Muscle of back (tissue), 11 donors: ENCODE data around the gene CHRNA9. TPM values are rescaled to one million over a fixed set of nuclear protein-coding genes. Genes with fewer than 3 reads are reported as not detected.
"Not testable (repeated sequence)": the region's sequence is repeated elsewhere in the genome, so short reads cannot be mapped to it uniquely, and the experiment has no call there.

ENCODE experiments used
- DNase-seq, 3 donors: peaks; one replicate each; pipeline versions ENCODE4 v3.0.0 to v3.0.0-alpha.2; 2013
- polyA plus RNA-seq, 10 donors: library from polyadenylated mRNA; unstranded; fragments of 120-200 nt; gene quantifications; one replicate each; pipeline ENCODE4 v1.2.1, GENCODE V29; 2013; ENCODE audit not compliant: insufficient read length in 10 of 10

CHRNA9 gene
- polyA plus RNA-seq, 10 donors = 0.07 to 0.09 TPM; not detected in 8

DNA sequence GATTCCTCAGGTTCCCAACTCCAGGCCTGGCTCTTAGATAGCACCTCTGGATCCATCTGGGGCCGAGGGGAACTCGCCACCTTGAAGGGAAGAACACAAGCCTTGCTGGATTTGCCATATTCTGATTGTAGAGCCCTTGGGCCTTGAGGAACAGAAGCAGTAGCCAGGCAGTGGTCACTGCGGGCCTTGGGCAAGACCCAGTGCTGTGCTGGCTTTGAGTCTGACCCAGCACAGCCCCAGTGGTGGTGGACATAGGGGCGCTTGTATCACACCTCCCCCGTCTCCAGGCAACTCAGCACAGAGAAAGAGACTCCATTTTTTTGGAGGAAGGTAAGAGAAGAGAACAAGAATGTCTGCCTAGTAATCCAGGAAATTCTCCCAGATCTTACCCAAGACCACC lies 45.5 kb downstream of the CHRNA9 start:
- DNase-seq = no peak

DNA sequence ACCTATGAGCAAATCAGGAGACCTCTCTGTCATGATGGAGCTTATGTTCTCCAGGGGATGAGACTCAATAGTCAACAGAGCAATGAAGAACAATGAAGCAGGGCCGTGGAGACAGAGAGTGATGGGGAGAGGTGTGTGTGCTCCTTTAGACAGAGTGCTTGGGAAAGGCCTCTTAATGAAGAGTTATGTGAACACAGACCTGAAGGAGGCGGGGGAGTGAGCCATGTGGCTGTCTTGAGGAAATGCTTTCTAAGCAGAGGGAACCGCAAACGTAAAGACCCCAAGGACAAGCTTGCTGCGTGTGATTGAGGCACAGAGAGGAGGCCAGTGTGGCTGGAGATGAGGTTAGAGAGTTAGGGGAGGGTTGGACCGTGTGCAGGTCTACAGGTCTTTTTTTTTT lies 53.1 kb downstream of the CHRNA9 start:
- no peak for DNase-seq

DNA sequence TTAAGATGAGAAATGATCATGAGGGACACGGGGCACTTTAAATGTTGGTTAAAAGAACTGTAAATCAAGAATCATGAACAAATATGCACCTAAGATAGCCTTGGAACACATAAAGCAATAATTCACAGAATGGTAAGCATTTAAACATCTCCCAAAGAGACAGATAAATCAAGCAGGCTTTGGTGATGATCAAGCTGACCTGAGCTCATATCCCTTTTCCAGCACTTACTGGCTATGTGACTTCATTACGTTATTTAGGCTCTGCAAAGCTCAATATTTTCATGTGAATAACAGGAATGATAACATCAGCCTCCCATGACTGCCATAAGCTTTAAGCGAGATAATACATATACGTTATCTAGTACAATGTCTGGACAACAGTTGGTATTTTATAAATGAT lies 54.9 kb downstream of the CHRNA9 start:
- no peak for DNase-seq

DNA sequence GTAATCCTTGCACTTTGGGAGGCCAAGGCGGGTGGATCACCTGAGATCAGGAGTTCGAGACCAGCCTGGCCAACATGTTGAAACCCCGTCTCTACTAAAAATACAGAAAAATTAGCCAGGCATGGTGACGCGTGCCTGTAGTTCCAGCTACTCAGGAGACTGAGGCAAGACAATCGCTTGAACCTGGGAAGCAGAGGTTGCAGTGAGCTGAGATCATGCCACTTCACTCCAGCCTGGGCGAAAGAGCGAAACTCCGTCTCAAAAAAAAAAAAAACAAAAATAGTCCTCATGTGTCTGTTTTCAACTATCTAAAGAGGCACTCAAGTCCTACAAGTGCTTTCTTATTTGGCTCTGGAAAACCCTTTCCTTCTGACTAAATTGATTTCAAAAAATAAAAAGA lies 57.1 kb downstream of the CHRNA9 start:
- DNase-seq = not testable (repeated sequence)

DNA sequence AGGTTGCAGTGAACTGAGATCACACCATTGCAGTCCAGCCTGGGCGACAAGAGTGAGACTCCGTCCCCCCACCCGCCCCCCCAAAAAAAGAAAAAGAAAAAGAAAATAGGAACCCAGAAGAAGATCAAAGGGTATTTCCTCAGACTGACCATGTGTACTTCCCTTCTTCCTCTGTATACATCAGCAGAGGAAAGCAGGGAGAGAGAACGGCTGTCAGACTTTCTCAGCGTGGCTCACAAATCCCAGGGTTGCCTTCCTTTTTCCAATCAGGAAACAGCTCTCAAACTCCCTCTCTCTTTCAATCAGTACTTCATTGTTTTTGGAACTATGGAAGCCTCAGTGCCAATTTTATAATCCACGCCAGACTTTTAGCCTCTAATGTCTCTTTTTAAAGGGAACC lies 59.1 kb downstream of the CHRNA9 start:
- DNase-seq = peak in 1 of 3 donors; percentile 39

DNA sequence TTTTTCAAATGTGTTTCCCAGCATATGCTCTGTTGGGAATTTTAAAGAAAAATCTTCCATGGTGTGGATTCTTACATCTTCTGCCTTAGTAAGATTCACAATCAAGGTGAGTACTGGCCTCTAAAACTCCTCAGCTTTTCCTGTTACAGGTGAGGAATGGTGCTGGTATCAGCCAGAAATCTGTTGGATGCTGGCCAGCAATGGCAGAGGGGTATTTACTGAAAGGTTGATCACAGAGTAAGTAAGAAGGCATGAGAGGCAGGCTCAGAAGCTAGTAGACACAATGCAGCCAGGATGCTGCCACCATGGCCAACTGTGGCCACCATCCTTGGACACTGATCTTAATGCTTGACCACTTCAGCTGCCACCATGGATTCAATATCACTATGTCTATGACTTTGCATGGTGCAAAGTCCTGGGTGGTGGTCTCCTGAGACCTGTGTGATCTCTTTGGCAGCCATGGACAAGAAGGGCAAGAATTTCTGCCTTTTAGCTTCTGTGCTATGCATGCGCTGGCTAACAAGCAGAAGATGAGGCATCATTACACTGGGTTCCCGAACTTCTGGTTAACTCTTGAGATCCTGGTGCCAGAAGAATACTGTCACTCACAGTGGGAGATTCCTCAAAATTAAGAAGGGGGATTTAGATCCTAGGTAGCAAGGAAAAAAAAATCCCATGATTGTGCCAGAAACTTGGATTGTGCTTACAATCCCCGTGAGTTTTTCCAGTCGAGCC lies 60.2 kb downstream of the CHRNA9 start:
- no peak for DNase-seq

DNA sequence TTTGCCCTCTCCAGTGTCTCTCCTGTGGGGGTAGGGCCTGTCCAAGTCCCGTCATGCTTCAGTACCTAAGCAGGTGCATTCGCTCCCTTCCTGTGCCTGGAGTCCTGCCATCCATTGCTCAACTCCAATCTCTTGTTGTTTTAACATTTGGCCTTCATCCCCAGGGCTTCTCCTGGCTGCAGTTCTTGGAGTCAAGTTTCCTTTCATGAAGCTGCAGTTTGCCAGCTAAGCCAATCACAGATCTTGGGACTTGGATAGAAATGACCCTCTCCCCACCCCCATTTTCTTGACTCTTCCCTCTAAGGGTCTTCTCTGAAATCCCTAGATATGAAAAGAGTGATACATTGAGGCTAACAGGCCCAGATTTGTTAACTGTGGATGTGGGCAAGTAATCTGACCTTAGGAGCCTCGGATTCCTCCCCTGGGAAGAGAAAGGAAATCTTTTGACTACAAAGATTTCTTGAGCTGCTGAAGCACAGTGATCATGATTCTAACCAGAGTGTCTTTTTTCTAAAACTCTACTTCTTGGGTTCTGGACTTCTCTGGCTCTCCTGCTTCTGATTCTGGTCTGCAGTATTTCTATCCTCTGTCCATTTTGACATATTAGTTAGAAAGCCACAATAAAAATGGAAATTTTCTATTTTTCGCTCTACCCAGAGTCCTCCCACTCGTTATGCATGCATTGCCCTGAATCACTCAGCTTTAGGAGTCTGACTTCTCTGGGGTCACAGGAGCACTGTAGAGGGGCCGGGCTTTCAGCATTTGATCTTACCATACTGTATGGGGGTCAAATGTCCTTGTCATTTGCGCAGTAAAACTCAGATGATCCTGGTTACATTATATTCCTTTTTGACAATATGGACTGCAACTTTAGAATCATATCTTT lies 61.0 kb downstream of the CHRNA9 start:
- peak; percentile 5 to 51 (median 30) for DNase-seq

DNA sequence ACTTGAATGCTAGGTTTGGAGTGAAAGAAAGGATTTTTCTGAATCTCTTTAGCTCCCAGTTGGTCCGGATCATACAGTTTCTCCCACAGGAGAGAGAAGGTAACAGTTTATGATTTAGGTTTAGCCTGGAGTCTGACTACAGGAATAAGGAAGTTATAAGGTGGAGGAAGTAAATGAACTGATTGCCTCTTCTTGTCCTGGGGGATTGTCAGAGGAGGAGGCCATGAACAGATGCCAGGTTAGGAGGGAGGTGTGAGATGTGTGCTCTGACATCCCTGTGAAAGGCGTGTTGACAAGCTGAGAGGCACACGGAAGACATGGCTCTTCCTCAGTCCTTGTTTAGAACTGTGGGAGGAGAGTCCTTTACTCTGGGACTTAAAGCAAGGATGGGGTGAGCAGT lies 64.4 kb downstream of the CHRNA9 start:
- DNase-seq = no peak

DNA sequence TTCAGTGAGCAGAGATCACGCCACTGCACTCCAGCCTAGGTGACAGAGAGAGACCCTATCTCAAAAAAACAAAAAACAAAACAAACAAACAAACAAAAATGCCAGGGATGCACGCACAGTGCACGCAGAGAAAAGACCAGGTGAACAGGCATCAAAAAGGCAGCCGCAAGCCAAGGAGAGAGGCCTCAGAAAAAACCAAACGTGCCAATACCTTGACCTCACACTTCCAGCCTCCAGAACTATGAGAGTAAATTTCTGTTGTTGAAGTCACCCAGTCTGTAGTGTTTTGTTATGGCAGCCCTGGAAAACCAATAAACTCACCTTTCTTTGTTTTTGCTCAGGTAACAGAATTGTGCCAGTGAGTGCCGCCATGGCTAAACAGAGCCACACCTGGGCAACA lies 66.0 kb downstream of the CHRNA9 start:
- no peak for DNase-seq

DNA sequence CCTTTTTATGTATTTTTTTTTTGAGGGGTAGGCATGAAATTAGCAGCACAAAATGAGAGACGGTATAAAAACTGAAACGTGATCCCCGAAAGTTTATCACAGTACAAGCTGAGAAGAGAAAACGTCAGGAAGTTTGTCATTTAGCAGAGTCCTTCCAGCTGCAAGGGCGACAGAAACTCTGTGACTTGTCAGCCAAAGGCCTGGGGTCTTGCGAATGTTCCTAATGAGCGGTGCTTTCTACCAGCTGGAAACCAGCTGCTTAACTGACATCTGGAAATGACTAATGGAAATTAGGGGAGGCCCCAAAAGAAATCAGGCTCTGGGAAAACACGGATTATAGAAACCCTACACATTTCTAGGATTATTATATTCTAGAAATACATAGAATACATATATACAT lies 66.5 kb downstream of the CHRNA9 start:
- peak in 1 of 3 donors; percentile 26 for DNase-seq

DNA sequence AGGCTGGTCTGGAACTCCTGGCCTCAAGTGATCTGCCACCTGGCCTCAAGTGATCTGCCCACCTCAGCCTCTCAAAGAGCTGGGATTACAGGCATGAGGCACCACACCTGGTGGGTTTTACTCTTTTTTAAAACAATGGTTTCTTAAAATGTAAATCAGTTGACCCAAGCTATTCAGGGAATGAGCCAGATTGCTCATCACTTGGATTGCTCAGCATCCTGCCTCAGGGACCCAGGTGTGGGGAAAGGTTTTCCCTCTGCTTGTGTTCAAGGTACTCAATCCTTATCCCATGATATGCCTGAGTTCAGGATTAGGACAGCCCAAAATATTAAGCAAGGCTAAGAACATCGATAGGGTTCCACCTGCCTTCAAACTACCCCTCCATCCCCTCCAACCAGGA lies 67.4 kb downstream of the CHRNA9 start:
- no peak for DNase-seq

DNA sequence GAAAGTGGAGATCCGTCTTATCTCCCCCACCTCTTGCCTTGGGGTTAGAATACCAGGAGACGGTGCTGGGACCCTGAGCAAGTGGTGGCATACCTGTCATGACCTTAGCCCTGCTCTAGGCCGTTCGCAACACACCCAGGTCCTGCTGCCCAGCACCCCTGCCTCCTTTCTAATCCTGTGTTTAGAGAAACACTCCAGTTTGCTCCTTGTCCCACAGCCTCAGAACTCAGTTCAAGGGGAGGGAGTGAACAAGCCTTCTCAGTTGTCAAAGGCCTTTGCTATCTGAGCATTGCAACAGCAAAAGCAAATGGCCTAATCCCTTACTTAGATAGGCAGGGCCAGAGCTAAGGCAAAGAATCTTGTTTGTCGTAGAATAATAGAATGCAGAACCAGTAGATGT lies 67.9 kb downstream of the CHRNA9 start:
- DNase-seq = no peak

Other genes starting within 250 kb of the CHRNA9 start
- 1 to 10 TPM in 2 of 10 donors, under 1 TPM in 8; 0.07 to 6.5 (median 0.55) TPM for gene RHOH, start 138.3 kb upstream of the CHRNA9 start, polyA plus RNA-seq